ENCODE results near the gene CYTL1.
"Not testable (repeated sequence)": the region's sequence is repeated elsewhere in the genome, so short reads cannot be mapped to it uniquely, and the experiment has no call there.

CYTL1 gene

GRCh38 chr4:5032813-5033212 lies 13.6 kb upstream of the CYTL1 start:
- DNase-seq, result no peak

GRCh38 chr4:5030927-5031326 lies 11.7 kb upstream of the CYTL1 start:
- DNase-seq, result no peak

- DNase-seq, result no peak
Observed at GRCh38 chr4:5030221-5030620, 11.0 kb upstream of the CYTL1 start.

GRCh38 chr4:5029447-5029846 lies 10.2 kb upstream of the CYTL1 start:
- DNase-seq, result no peak

GRCh38 chr4:5028480-5028879 lies 9.2 kb upstream of the CYTL1 start:
- DNase-seq, result no peak

GRCh38 chr4:5027346-5027745 lies 8.1 kb upstream of the CYTL1 start:
- no peak for DNase-seq

DNA sequence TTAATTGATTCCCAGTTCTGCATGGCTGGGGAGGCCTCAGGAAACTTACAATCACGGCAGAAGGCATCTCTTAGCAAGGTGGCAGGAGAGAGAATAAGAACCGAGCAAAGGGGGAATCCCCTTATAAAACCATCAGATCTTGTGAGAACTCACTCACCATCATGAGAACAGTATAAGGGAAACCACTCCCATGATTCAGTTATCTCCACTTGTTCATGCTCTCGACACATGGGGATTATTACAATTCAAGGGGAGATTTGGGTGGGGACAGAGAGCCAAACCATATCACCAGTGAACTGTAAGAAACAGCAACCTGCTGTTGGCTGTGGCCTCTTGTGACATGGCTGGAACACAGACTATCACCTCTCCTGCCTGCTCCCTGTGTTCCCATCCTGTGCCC lies 7.1 kb upstream of the CYTL1 start:
- no peak for DNase-seq

GRCh38 chr4:5024673-5025072 lies 5.4 kb upstream of the CYTL1 start:
- no peak for DNase-seq

DNA sequence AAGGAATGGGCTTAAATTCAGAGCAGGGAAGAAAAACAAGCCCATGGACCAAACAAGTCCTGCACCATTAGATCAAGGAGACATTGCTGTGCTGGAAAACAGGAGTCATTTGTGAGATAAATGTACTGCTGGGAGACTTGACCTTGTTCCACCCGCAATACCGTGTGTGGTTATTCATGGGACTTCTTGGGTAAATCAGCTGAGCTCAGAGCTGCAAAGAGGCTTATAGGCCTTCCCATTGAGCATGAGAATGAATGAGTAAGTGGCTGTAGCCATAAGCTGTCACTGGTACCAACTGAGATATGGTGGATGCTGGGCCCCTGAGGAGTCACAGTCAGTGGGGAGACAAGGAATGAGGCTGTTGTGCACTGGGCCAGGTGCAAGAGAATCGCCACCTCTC lies 2.3 kb upstream of the CYTL1 start:
- no peak for DNase-seq

DNA sequence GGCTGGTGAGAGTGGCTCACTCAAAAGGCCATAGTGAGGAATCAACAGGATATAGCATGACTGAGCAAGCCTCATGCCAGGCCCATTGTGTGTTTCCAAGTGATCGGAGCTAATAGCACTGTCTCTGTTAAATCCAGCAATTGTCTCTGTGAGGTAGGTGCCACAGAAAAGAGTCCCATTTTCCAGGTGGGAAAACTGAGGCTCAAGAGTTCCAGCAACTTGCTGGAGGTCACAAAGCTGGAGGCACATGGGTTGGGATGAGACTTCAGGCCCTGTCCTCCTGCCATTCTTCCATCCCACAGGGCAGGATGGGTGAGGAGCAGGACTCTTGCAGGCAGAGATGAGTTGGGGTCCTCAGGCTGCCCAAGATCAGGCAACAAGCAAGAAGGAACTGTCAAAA lies 1.1 kb upstream of the CYTL1 start:
- DNase-seq, result no peak

DNA sequence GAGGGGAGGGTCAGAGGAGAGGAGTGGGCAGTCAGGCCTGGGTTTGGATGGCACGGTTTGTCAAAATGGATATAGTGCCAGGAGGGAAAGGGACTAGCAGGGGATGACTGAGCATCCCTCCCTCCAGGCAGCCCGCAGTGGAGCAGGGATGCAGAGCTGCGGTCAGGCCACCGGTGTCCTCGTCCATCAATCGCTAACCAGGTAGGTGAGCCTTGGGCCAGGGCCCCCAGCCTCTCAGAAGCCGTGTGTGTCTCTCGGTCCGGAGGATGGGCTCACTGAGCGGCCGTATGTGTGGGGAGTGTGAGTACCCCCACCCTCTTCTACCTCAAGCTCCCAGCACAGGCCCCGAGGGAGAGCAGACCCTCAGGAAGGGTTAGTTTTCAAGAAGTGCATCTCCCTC lies 538 bp upstream of the CYTL1 start:
- no peak for DNase-seq

GRCh38 chr4:5018603-5019002 lies 655 bp downstream of the CYTL1 start:
- no peak for DNase-seq

- no peak for DNase-seq
Observed at GRCh38 chr4:5018096-5018495, 1.2 kb downstream of the CYTL1 start.

DNA sequence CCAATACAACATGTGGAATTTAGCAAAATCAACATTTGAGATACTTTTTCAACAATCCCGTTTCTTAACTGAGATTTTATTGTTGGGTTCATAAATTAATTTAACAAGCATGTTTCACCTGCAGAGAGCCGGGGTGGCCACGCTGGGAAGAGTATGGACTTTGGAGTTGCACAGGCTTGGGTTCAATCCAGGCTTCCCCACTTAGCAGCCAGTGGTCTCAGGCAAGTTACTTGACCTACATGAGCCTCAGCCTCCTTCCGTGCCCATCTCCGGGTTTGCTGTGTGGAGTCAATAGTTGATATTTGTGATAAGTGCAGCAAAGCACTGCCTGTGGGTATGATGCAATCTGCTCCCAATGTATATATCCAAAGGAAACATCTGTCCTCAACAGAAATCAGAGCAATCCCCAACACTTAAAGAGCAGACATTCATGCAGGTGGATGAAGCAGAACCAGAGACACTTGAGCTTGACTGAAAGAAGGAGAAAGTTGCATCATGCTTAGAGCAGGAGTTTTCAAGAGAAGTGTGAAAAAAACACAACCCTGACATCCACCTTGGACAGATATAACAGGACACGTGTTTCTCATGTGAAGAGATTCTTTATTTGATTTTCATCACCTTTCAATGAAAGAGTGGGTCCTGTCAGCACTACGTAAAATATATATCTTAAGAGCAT lies 5.1 kb downstream of the CYTL1 start:
- DNase-seq, result no peak

- DNase-seq, result no peak
Observed at GRCh38 chr4:5012958-5013357, 6.3 kb downstream of the CYTL1 start.

DNA sequence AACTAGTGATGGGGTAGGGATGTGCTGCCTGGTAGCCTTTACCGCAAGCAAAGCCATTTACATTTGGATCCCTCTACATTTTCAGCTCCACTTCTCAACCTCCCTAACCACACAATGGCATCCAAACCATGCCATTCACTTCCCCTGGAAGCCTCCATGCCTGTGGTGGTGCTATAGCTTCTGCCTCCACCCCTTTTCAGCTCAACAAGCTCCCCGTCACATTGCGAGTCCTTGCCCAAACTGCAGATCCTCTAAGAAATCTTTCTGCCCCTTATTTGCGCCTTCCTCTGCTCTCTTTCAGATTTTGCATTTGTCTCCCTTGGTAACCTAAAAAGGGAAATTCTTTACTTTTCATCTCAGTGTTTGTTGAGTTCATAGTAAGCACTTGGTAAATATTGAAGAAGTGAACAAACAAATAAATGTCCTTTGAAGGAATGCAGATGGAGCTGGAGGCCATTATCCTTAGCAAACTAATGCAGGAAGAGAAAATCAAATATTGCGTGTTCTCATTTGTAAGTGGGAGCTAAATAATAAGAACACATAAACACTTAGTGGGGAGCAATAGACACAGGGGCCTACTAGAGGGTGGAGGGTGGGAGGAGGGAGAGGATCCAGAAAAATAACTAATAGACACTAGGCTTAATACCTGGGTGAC lies 6.9 kb downstream of the CYTL1 start:
- no peak for DNase-seq

DNA sequence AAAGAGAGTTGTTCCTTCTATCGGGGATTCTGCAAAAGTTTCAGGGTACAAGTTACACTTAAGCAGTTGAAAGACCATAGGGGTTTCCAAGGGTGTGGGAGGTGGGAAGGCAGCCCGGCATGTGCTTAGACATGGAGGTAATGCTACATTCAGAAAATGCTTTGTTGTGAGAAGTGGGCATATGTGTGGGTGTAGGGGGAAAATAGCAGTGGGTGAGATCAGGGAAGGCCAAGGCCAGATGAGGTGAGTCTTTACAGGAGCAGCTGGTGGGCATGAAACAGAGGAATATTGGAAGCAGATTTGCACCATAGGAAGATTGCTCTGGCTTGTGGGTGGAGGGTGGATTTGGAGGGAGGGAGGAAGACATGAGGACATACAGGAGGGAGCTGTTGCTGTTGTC lies 8.3 kb downstream of the CYTL1 start:
- no peak for DNase-seq

- DNase-seq, result no peak
Observed at GRCh38 chr4:5009796-5010195, 9.5 kb downstream of the CYTL1 start.

GRCh38 chr4:5006932-5007331 lies 12.3 kb downstream of the CYTL1 start:
- not testable (repeated sequence) for DNase-seq

GRCh38 chr4:5004496-5004895 lies 14.8 kb downstream of the CYTL1 start:
- no peak for DNase-seq

GRCh38 chr4:5003918-5004317 lies 15.3 kb downstream of the CYTL1 start:
- DNase-seq, result no peak

DNA sequence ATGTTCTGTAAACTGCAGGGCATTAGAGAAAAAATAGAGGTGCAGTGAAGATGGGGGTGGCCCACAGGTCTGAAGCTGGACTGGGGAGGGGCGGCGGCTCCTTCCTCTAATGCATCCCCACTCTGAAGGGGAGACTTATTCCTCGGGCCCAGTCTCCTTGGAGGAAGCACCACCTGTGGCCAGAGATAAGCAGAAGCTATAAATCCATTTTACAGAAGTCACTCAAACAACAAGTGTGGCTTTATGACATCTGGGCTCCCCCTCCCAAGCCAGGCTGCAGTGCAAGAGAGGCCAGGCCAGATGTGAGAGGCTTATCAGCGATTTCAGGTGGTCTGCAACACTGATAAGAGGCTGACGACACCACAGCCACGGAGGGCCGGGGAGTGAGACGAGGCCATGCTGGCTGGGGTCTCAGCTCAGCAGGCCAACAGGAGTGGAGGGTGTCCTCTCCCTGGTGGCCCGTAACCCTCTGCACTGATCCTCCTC lies 15.8 kb downstream of the CYTL1 start:
- no peak for DNase-seq

DNA sequence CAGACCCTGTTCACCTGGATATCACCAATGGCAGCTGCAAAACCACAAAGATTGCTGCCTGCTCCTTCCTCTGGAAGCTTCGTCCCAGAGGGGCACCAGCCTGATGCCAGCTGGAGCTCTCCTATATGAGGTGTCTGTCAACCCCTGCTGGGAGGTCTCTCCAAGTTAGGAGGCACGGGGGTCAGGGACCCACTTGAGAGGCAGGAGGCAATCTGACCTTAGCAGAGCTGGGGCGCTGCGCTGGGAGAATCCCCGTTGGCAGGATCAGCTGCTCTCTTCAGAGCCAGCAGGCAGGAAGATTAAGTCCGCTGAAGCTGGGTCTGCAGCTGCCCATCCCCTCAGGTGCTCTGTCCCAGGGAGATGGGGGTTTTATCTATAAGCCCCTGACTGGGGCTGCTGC lies 17.6 kb downstream of the CYTL1 start:
- not testable (repeated sequence) for DNase-seq

GRCh38 chr4:4996935-4997334 lies 22.3 kb downstream of the CYTL1 start:
- DNase-seq, result not testable (repeated sequence)

DNA sequence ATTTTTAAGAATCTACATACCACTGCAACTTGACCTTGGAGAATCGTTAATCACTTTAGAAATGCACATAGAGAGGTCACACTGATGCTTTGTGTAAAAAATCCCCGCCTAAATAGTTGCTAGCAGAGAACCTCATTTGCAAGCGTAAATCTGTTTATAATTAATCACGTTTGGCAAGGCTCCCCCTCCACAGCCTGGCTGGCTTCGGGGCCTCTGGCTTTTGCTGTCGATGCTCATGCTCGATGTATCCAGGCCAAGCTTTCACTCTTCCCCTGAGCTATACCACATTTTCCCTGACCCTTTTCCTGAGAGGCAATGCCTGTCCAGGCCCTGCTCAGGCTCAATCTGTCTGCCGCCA lies 23.4 kb downstream of the CYTL1 start:
- no peak for DNase-seq

Data from stimulated activated CD4-positive, alpha-beta T cell treated with anti-CD3 and anti-CD28 coated beads, Interleukin-4, amount 100 ng/mL, for 24 hours (primary cell).